Motor neuron (in vitro differentiated cells): ENCODE measurements around the gene ORC5. TPM values are rescaled to one million over a fixed set of nuclear protein-coding genes. Genes with fewer than 3 reads are reported as not detected.
A peak's percentile ranks its signal among the peaks of the same experiment; 100 is the strongest.
"Not testable (repeated sequence)": the region's sequence is repeated elsewhere in the genome, so short reads cannot be mapped to it uniquely, and the experiment has no call there.

ENCODE experiments used
- ATAC-seq, 8 experiments: fragments of 200-7000 bp; cut with Tn5 transposase; replicated peaks in 6 of 8; 2 replicates each; pipeline ENCODE4 v1.8.0; 2021; ENCODE audit warnings: mild to moderate bottlenecking in 8 of 8, moderate library complexity in 8 of 8
- H3K27ac ChIP-seq, 2 donors: fragments of 250-450 bp; sonication (Bioruptor Pico); 2 replicates each; pipeline ENCODE4 v1.9.0; 2021; ENCODE audit warnings: antibody characterized with exemption in 2 of 2, mild to moderate bottlenecking in 2 of 2, moderate library complexity in 1 of 2
- H3K4me1 ChIP-seq, 2 donors: fragments of 250-450 bp; sonication (Bioruptor Pico); replicated peaks in 1 of 2; 2 replicates each; pipeline ENCODE4 v1.6.1; 2021; ENCODE audit warnings: antibody characterized with exemption in 2 of 2, mild to moderate bottlenecking in 2 of 2, moderate library complexity in 1 of 2
- H3K4me3 ChIP-seq, 5 donors: fragments of 250-450 bp; sonication (Bioruptor Pico); 2 replicates each; pipeline ENCODE4 v1.9.0; 2021; ENCODE audit warnings: antibody characterized with exemption in 5 of 5, mild to moderate bottlenecking in 5 of 5, moderate library complexity in 4 of 5
- WGBS, 10 experiments: fragments of 450-650 bp; shearing (Covaris generic); methylation state at CpG; one replicate each; pipeline ENCODE4 v1.0.0; 2022; 5-methylcytosine and 5-hydroxymethylcytosine counted together
- in situ Hi-C, 9 experiments: fragments of 400-800 bp; cut with MboI; loops; one replicate each; pipeline ENCODE4 v1.15.0; 2021; ENCODE audit warnings: low sequenced_read_pairs in 9 of 9, low pct_unique_long_range_greater_than_20kb in 2 of 9; ENCODE audit not compliant: unreplicated experiment in 9 of 9
- total RNA-seq, 8 experiments: library from RNA; unstranded; fragments of 300-600 nt; gene quantifications; 2 replicates each; pipeline versions ENCODE4 v1.2.3 to v1.2.4, GENCODE V29; 2022

Gene ORC5
- total RNA-seq = 10 to 100 TPM; 16.3 to 26.1 (median 24.5) TPM

GRCh38 chr7:104207731-104208420 is at the start of gene ORC5:
ORC5 (minus strand) TSS chr7:104208013; CDS start chr7:104207904, 109 bp downstream.
- H3K4me1 ChIP-seq = peaks cover 4 to 8% of the 10 kb centered on the region in 2 donors
- peak; percentile 98 to 100 (median 100) for ATAC-seq
- peak within 1 kb of the TSS; percentile 85 to 89 for H3K27ac ChIP-seq
- in situ Hi-C loops = no loop called here
- 0 to 3% (median 1%) methylated on average over 1 to 28 of the region's 47 CpGs; no CpG with 5 or more reads in 3 of the 10 experiments for WGBS, 10 experiments
- peak within 1 kb of the TSS; percentile 61 to 93 (median 74) for H3K4me3 ChIP-seq

DNA sequence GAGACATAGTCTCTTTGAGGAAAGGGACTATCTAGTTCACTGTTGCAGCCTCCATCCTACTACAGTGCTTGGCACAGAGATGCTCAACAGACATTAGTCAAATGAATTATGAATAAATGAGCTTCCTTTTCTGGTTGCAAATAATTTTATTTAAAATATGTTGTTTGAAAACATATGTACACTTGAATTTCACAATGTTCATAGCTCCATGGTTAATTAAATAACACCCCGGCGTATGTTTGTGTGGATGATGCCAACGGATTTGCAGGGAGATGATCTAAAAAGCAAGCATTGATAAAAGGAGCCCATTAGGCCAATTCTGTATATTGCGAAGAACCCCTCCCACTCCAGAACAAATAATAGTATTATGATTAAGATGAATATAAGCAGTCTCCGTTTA is 47.8 kb upstream of the ORC5 start:
- Histone ChIP-seq H3K4me3 (no peak overlapping the region), H3K4me1 (peaks cover 0 to 3% of the 10 kb centered on the region in 2 donors), H3K27ac (no peak overlapping the region)
- in situ Hi-C loops = loop anchor here in 1 of 9 experiments (25.0 kb wide), 1 partner anchor 582 kb away; no protein-coding TSS in a partner anchor
- 17 to 100% (median 86%) methylated on average over 1 to 5 of the region's 5 CpGs for WGBS, 10 experiments
- ATAC-seq = no peak

DNA sequence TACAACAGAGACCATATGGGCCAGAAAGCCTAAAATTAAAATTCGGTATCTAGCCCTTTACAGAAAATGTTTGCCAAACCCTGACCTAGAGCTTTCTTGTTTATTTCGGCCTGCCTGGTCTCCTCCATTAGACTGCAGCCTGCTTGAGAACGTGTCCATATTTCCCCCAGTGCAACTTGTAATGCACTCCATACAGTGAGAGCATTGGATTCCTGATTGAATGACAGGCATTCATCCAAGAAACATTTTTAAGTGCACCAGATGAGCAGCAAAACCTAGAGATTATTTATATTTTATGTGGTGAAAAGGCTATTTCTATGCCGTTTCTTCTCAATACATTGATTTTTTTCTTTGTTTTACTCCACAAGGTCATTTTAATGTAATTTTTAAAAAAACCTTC is 47.4 kb upstream of the ORC5 start:
- Histone ChIP-seq H3K4me3 (no peak overlapping the region), H3K4me1 (peaks cover 0 to 3% of the 10 kb centered on the region in 2 donors), H3K27ac (no peak overlapping the region)
- in situ Hi-C loops = loop anchor here in 1 of 9 experiments (25.0 kb wide), 1 partner anchor 582 kb away; no protein-coding TSS in a partner anchor
- 0 to 100% (median 90%) methylated on average over 1 to 4 of the region's 4 CpGs for WGBS, 10 experiments
- no peak for ATAC-seq

DNA sequence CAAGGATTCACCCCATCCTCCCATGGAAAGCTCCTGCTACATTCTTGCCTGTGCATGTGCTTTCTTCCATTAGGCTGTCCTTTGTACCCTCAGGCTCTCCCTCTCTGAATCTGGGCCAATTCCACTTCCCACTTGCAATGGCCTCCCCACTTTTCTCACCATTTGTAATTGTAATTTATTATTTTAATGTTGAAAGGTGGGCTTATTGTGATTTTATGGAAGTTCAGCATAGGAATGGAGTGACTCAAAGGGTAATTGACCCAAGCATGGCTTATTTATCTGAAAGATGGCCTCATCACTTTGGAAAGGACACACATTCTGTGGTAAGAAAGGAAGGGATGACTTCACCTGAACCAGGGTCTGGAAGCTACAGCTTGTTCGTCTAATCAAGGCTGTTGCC is 46.9 kb upstream of the ORC5 start:
- Histone ChIP-seq H3K4me1 (peaks cover 0 to 3% of the 10 kb centered on the region in 2 donors), H3K27ac (no peak overlapping the region), H3K4me3 (no peak overlapping the region)
- peak in 2 of 8 experiments; percentile 24 to 26 for ATAC-seq
- in situ Hi-C loops = loop anchor here in 1 of 9 experiments (25.0 kb wide), 1 partner anchor 583 kb away; no protein-coding TSS in a partner anchor
- WGBS, 10 experiments = 29 to 86% (median 60%) methylated on average over 1 of the region's 1 CpG; no CpG with 5 or more reads in 3 of the 10 experiments

GRCh38 chr7:104252409-104253134 is 44.8 kb upstream of the ORC5 start:
- no peak overlapping the region for H3K27ac ChIP-seq
- ATAC-seq = peak in 4 of 8 experiments; percentile 45 to 85 (median 56)
- in situ Hi-C loops = loop anchor here in 1 of 9 experiments (25.0 kb wide), 1 partner anchor 585 kb away; no protein-coding TSS in a partner anchor
- no peak overlapping the region for H3K4me3 ChIP-seq
- 0 to 80% (median 67%) methylated on average over 1 to 4 of the region's 4 CpGs; no CpG with 5 or more reads in 3 of the 10 experiments for WGBS, 10 experiments
- H3K4me1 ChIP-seq = peaks cover 0 to 3% of the 10 kb centered on the region in 2 donors

GRCh38 chr7:104242638-104243037 is 34.8 kb upstream of the ORC5 start:
- Histone ChIP-seq H3K27ac (no peak overlapping the region), H3K4me3 (no peak overlapping the region), H3K4me1 (peaks cover 14 to 28% of the 10 kb centered on the region in 2 donors)
- WGBS, 10 experiments = 22 to 100% (median 57%) methylated on average over 1 to 3 of the region's 3 CpGs
- in situ Hi-C loops = no loop called here
- peak in 6 of 8 experiments; percentile 34 to 82 (median 68) for ATAC-seq

- Histone ChIP-seq H3K4me1 (peaks cover 14 to 28% of the 10 kb centered on the region in 2 donors), H3K27ac (no peak overlapping the region), H3K4me3 (no peak overlapping the region)
- ATAC-seq = peak in 5 of 8 experiments; percentile 62 to 77 (median 73)
- in situ Hi-C loops = no loop called here
- WGBS, 10 experiments = 90 to 100% (median 96%) methylated on average over 1 to 4 of the region's 4 CpGs; no CpG with 5 or more reads in 1 of the 10 experiments
These were observed 33.9 kb upstream of the ORC5 start for GRCh38 chr7:104241538-104242209.

- Histone ChIP-seq H3K4me1 (peaks cover 14 to 28% of the 10 kb centered on the region in 2 donors), H3K27ac (no peak overlapping the region), H3K4me3 (no peak overlapping the region)
- in situ Hi-C loops = no loop called here
- WGBS, 10 experiments = 53 to 97% (median 80%) methylated on average over 3 of the region's 3 CpGs; no CpG with 5 or more reads in 3 of the 10 experiments
- peak in 1 of 8 experiments; percentile 4 for ATAC-seq
These were observed 33.3 kb upstream of the ORC5 start for GRCh38 chr7:104241135-104241534.

DNA sequence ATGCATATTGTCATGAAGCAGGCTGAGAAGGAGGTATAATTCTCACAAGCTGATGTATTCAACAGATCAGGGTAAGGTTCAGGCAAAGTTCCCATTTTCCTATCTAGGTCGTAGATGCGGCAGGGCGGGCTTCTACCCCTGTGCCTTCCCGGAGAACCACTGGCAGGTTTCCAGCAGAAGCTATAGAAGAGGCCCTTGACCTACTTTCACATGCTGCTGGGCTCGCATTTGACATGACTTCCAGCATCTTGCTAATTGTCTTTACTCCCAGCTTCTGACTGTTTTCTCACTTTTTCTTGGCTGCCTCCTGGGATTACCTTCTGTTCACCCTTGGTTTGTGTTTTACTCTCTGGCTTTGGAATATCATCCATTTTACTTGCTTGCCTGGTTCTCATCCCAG is 32.6 kb upstream of the ORC5 start:
- 20 to 100% (median 78%) methylated on average over 1 to 5 of the region's 5 CpGs; no CpG with 5 or more reads in 2 of the 10 experiments for WGBS, 10 experiments
- no peak overlapping the region for H3K27ac ChIP-seq
- H3K4me1 ChIP-seq = peaks cover 14 to 28% of the 10 kb centered on the region in 2 donors
- no peak overlapping the region for H3K4me3 ChIP-seq
- ATAC-seq = no peak
- in situ Hi-C loops = no loop called here

DNA sequence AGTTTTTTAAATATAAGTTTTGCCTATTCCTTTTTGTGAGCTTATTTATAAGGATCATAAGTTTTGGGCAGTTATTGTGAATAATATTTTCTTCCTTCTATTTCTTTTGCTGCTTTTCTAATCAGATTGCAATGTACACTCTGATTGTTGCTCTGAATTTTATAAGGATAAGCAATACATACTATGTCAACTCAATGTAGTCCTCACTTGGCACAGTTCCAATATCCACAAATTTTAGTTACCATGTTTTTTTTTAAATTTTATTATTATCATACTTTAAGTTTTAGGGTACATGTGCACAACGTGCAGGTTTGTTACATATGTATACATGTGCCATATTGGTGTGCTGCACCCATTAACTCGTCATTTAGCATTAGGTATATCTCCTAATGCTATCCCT is 27.2 kb upstream of the ORC5 start:
- no CpG with 5 or more reads among the region's 2 CpGs for WGBS, 10 experiments

GRCh38 chr7:104231054-104232046 is 23.5 kb upstream of the ORC5 start:
- in situ Hi-C loops = loop anchor here in 1 of 9 experiments (10.0 kb wide), 1 partner anchor 683 kb away; no protein-coding TSS in a partner anchor
- WGBS, 10 experiments = 0 to 52% (median 13%) methylated on average over 1 to 17 of the region's 29 CpGs; no CpG with 5 or more reads in 1 of the 10 experiments

More for the DNA sequence above, 27.2 kb upstream of the ORC5 start:
- not testable (repeated sequence) for H3K4me1 ChIP-seq, H3K27ac ChIP-seq, ATAC-seq, H3K4me3 ChIP-seq
- in situ Hi-C loops = loop anchor here in 1 of 9 experiments (10.0 kb wide), 1 partner anchor 680 kb away; no protein-coding TSS in a partner anchor

More at GRCh38 chr7:104231054-104232046, 23.5 kb upstream of the ORC5 start:
- ATAC-seq = peak; percentile 69 to 97 (median 90)
- no peak overlapping the region for H3K27ac ChIP-seq
- no peak overlapping the region for H3K4me3 ChIP-seq
- H3K4me1 ChIP-seq = peaks cover 0 to 3% of the 10 kb centered on the region in 2 donors
